22Rv1 (cell line): ENCODE measurements around the gene ZNF133.

Experiments used
- ZFX ChIP-seq: fragments of 450-650 bp; IDR thresholded peaks from 2 replicates; pipeline ENCODE4 v1.6.1; 2017; ENCODE audit warnings: antibody characterized with exemption, borderline replicate concordance
- TF ChIP-seq, protein P1 (sequence below): fragments of 450-650 bp; IDR thresholded peaks from 2 replicates; pipeline ENCODE4 v1.5.1; 2017; ENCODE audit warnings: mild to moderate bottlenecking

DNA sequence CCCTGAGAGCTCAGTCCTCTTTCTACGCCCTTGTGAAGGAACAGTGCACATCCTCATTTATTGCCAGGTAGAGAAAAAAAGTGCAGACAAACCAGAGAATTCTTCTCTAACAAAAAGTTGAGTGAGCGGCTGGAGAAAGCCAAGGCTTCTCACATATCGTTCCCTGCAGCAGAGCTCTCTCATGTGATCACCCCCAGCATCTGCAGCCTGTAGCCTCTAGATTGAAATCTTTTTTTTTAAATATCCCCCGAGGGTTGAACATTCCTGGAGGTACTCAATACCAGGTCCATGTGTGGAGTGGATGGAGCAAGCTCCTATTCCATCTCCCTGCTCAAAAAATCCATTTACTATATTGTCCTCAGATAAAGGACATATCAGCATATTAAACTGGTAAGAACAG is 22.9 kb upstream of the ZNF133 start:
- TF ChIP-seq, protein P1, sequence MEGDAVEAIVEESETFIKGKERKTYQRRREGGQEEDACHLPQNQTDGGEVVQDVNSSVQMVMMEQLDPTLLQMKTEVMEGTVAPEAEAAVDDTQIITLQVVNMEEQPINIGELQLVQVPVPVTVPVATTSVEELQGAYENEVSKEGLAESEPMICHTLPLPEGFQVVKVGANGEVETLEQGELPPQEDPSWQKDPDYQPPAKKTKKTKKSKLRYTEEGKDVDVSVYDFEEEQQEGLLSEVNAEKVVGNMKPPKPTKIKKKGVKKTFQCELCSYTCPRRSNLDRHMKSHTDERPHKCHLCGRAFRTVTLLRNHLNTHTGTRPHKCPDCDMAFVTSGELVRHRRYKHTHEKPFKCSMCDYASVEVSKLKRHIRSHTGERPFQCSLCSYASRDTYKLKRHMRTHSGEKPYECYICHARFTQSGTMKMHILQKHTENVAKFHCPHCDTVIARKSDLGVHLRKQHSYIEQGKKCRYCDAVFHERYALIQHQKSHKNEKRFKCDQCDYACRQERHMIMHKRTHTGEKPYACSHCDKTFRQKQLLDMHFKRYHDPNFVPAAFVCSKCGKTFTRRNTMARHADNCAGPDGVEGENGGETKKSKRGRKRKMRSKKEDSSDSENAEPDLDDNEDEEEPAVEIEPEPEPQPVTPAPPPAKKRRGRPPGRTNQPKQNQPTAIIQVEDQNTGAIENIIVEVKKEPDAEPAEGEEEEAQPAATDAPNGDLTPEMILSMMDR = no peak
- TF ChIP-seq ZFX = no peak
